ENCODE results near the gene PGPEP1.
"Not testable (repeated sequence)": the region's sequence is repeated elsewhere in the genome, so short reads cannot be mapped to it uniquely, and the experiment has no call there.

PGPEP1 gene

GRCh38 chr19:18388960-18389725 is 48.7 kb downstream of the PGPEP1 start:
- FAIRE-seq (no peak), DNase-seq (ENCODE audit: insufficient read length, low spot score) (no peak)

DNA sequence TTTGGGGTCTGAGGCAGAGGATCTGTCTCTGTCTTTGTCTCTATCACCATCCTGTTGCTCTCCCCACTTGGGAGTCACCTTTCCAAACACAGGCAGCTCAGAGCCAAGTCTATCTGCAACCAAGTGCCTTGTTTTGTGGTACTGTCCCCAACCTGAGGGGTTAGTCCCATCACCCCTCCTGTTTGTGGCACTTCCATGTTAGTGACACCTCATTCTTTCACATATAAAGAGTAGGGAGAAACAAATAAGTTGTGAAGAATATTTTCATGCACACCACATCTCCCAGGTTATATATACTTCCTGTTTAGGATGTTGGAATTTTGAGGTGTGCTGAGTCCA is 49.3 kb downstream of the PGPEP1 start:
- DNase-seq (ENCODE audit: insufficient read length, low spot score) (no peak), FAIRE-seq (no peak)

DNA sequence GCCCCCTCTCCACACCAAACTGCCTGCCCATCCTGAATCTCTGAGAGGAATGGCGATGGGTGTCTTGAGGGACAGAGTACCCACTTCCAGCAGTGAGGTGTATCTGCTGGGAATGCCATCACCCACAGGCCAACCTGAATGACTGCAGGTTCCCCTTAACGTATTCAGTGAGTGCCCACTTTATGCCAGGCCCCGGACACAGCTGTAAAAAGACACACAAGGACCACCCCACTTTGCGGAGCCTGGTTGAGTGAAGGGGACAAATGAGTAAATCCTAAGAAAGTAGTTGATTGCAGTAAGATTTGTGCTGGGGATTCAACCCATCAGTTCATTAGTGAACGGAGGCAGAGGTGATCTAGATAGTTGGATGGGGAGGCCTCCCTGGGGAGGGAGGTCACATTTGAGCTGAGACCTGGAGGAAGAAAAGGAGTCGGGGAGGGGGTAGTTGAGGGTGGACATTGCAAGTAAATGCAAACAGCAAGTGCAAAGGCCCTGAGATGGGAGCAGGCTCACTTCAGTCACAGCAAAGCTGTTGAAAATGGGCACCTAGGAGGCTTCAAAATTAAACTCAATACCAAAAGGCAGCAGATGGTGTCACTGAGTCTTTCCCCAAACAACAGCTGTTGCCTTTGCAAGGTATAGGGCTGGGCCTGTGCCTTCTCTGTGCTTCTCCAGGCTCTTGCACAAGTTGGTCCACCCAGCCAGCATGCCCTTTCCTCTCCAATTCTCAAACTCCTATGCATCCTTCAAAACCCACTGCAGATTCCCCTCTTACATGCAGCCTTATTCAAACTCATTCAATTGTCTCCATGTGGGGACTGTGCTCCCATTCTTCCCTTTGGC is 49.9 kb downstream of the PGPEP1 start:
- FAIRE-seq (no peak), DNase-seq (ENCODE audit: insufficient read length, low spot score) (no peak)

DNA sequence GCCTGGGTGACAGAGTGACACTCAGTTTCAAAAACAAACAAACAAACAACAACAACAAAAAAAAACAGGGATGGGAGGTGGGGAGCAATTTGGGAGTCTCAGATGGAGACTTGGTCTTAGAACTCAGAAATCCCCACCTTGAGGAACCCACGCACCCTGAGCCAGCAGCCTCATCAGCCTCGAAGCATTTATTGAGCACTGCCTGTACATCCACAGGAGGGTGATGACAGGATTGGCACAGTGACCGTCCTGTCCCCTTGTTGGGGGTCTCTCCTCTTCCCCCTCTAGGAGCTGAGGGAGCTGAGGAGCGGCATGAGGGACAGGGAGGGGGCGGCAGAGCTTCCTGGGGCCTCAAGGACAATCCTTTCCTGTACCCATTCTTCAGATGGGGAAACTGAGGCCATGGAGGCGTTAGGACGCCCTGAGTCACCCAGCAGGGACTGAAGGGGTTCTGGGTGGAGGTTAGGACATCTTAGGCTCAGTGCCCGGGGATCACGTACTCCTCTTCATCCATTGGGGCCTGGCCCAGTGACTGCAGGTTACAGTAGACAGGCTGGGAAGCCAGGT is 51.2 kb downstream of the PGPEP1 start:
- DNase-seq (ENCODE audit: insufficient read length, low spot score) (no peak), FAIRE-seq (no peak)

GRCh38 chr19:18392417-18392816 is 52.0 kb downstream of the PGPEP1 start:
- FAIRE-seq, result no peak

DNA sequence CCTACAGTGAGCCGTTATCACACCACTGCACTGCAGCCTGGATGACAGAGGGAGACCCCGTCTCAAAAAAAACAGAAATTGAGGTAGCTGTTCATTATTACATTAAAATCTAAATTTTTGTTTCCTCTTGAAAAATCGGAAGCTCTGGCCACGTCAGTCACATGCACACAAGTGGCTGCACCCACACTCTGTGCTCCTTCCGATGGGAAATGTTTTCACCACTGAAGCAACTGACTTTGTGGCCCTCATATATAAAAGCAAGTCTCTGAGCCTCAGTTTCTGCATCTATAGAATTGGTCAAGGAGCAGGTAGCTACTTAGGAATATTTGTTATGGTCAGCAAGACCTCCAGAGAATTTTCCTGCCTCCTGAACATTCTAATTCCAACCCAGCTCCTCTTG is 52.5 kb downstream of the PGPEP1 start:
- DNase-seq (ENCODE audit: insufficient read length, low spot score) (no peak), FAIRE-seq (no peak)

More at GRCh38 chr19:18392417-18392816, 52.0 kb downstream of the PGPEP1 start:
- no peak for DNase-seq (ENCODE audit: insufficient read length, low spot score)

GRCh38 chr19:18393836-18394235 is 53.4 kb downstream of the PGPEP1 start:
- FAIRE-seq (no peak), DNase-seq (ENCODE audit: insufficient read length, low spot score) (no peak)

GRCh38 chr19:18396471-18397241 is 56.3 kb downstream of the PGPEP1 start:
- FAIRE-seq (no peak), DNase-seq (ENCODE audit: insufficient read length, low spot score) (no peak)

- DNase-seq (ENCODE audit: insufficient read length, low spot score) (no peak), FAIRE-seq (no peak)
Measured at GRCh38 chr19:18397242-18398202, 57.1 kb downstream of the PGPEP1 start, which contains the start of gene LRRC25. LRRC25 (minus strand) TSS chr19:18397622; CDS start chr19:18396963, 659 bp downstream.

DNA sequence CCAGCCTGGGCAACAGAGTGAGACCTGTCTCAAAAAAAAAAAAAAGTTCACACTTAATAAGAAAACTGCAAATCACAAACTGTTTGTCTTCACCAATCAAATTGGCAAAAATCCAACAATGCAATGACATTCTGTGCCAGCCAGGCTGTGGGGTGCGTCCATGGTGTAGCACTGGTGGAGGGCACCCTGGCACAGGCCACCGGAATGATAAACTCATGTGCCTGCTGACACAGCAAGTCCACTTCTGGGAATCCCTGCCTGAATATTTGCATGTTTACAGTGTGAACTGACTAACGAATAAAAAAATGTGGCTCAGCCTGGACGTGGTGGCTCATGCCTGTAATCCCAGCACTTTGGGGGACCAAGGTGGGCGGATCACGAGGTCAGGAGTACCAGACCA is 58.6 kb downstream of the PGPEP1 start:
- DNase-seq (ENCODE audit: insufficient read length, low spot score) (no peak), FAIRE-seq (peak; percentile 57)

- DNase-seq (ENCODE audit: insufficient read length, low spot score) (no peak), FAIRE-seq (no peak)
Measured at GRCh38 chr19:18401580-18402112, 61.2 kb downstream of the PGPEP1 start.

- not testable (repeated sequence) for FAIRE-seq; DNase-seq (ENCODE audit: insufficient read length, low spot score)
Measured at GRCh38 chr19:18402455-18403248, 62.3 kb downstream of the PGPEP1 start.

DNA sequence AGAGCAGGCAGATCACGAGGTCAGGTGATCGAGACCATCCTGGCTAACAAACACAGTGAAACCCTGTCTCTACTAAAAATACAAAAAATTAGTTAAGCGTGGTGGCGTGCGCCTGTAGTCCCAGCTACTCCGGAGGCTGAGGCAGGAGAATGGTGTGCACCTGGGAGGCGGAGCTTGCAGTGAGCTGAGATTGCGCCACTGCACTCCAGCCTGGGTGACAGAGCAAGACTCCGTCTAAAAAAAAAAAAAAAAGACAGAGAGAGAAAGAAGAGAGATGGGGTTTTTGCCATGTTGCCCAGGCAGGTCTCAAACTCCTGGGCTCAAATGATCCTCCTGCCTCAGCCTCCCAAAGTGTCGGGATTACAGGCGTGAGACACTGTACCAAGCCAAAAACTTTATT is 65.4 kb downstream of the PGPEP1 start:
- DNase-seq (ENCODE audit: insufficient read length, low spot score); FAIRE-seq: not testable (repeated sequence)

- FAIRE-seq (no peak), DNase-seq (ENCODE audit: insufficient read length, low spot score) (no peak)
Measured at GRCh38 chr19:18406749-18407148, 66.4 kb downstream of the PGPEP1 start.

DNA sequence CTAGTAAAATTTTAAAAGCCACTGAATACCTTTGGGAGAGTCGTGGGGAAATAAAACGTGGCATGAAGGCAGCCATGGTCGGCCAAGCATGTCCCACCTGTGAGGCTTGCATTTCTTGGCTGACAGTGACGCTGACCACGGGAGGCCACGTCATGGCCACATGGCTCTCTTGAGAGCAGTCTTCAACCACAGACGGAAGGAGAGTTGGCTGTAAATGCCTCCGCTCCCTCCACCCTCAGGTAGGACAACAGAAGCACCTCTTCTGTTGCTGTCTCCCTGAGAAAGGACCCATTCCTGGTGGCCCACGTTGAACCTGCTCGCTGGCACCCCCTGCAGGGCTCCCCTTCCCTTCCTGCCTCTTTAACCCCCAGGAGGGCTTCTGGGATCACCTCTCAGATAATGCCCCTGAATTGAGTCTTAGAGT is 67.7 kb downstream of the PGPEP1 start:
- no peak for FAIRE-seq

DNA sequence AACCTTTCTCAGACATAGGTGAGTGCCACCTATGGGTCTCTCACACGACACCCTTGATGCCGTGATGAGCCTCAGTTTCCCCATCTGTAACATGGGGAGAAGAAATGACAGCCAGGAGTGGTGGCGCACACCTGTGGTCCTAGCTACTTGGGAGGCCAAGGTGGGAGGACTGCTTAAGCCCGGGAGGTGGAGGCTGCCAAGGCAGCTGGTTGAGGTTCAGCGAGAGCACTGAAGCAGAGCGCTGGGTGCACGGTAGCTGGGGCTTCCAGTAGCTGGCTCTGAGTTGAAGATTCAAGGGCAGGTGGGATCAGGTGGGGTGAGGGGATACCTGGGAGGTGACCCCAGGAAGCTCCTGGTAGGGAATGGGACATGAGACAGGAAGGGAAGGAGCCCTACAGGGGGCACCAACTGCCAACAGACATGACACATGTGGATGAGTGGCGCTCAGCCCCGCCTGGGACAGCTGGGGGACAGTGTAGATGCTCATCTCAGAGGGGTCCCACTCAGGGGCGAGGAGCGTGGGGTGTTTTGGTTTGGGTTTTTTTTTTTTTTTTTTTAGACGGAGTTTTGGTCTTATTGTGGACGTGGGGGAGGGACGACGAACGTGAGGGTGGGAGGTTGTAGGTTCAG is 72.3 kb downstream of the PGPEP1 start:
- no peak for FAIRE-seq

More for the DNA sequence above, 67.7 kb downstream of the PGPEP1 start:
- DNase-seq (ENCODE audit: insufficient read length, low spot score), result no peak

DNA sequence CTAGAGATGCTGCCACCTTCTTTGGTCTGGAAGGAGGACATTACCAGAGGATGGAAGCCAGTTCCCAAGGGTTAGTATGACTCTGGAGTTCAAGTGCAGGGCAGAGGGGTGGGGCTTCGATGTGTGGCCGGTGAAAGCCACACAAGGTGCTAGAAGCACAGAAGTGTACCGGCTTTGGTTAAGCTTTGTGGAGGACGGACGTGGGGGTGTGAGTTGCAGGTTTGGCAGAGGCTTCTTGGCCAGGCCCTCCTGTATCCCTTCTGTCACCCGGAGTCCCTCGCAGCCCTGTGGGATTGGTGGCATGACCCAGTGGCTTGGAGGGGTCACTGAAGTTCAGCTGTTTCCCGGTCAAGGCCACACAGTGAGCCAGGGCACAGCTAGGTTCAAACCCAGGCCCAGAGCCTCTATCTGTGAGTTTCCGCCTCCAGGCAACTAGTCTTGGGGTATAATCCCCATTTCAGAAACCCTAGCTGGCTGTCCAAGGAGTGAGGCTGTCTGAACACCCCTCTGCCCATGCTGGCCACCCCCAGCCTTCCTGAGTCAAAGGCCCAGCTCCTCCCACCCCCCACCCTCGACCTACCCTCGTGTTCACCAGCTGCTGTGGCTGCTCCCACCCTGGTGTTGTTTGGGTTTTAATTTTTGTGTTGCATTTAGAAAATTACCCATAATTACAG is 74.2 kb downstream of the PGPEP1 start:
- no peak for DNase-seq (ENCODE audit: insufficient read length, low spot score)
- no peak for FAIRE-seq

More for the DNA sequence above, 72.3 kb downstream of the PGPEP1 start:
- no peak for DNase-seq (ENCODE audit: insufficient read length, low spot score)

All from HTR-8/SVneo (cell line).